Stimulated activated CD4-positive, alpha-beta T cell treated with anti-CD3 and anti-CD28 coated beads, Interleukin-4, amount 100 ng/mL, for 48 hours (primary cell): ENCODE data around the gene FOXA2.

Source experiments
- DNase-seq, 2 donors: peaks; one replicate each; pipeline ENCODE4 v3.0.0-alpha.2; 2020; ENCODE audit warnings: low read depth in 2 of 2

Gene FOXA2

DNA sequence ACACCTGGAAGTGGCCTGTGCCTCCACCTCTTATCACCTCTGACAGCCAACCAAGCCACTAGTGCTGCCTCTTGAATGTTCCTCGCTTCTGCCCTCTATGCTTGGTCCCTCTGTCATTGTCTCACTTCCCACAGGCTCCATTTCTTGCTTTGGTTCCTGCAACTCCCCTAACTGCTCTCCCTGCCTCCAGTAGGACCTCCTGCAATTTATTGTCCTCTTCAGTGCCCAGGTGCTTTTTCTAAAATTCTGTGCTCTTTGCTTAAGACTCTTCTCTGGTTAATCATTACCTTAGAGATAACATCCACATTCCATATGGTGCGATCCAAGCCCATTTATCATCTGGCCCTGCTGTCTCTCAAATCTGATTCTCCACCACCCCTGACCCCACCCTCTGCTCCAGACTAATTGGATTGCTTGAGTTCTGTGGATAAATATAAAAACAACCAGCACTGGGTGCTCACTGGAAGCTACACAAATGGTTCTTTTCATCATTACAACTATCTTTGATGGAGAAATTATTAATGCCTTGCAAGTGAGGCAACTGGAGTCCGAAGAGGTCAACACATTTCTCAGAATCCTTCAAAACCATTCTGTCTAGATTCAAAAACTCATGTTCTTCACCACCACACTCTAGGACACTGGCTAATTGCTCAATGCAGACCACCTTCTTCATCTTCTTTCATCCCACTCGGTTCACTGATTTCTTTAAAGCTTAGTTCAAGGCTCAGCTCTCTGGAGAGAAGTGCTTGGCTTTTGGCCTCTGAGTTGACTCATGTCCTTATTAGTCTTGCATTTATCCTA lies 47.2 kb downstream of the FOXA2 start:
- DNase-seq, result no peak

DNA sequence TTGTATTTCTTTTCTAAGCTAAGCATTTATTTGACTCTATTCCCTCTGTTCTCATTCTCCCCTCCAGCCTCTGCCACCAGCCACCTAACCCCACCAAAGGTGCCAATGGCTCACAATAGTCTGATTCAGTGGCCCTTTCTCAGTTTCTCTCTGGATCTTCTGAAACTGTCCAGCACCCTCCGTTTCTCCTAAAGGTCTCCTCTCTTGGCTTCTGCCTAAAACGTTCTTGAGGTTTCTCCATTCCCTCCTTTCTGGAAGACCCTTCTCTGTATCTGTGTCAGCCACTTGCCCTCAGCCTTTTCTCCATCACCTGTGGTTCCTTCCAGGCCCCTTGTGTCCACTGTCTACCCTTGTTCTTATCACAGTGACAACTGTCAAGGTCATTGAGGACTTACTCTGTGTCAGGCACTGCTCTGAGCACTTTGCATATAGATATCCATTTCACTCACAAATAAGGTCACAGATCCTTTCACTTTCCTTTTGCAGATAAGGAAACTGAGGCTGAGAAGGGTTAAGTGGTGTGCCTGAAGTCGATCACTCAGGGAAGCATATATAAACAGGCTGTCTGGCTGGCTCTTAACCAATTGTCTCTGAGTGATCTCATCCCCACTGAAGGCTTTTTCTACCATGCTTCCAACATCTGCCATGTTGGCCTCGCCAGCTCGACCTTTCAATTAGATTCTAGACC lies 48.1 kb downstream of the FOXA2 start:
- no peak for DNase-seq

DNA sequence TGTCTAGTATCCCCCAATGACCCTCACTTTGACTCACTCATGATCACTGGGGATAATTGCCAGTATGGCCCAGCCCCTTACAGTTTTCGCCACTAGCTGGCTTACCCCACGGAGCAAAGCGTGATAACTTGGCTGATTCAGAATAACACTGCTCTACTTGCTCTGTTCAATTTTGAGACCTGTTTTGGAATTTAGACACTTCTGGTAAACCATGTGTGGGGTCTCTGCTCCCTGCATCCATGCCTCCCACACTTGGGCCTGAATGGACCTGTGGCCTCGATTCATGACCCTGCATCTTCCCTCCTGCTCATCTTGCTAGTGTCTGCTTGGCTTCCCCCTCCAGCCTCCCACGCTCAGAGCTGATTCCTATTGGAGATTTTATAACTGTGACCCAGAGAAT lies 48.9 kb downstream of the FOXA2 start:
- no peak for DNase-seq

DNA sequence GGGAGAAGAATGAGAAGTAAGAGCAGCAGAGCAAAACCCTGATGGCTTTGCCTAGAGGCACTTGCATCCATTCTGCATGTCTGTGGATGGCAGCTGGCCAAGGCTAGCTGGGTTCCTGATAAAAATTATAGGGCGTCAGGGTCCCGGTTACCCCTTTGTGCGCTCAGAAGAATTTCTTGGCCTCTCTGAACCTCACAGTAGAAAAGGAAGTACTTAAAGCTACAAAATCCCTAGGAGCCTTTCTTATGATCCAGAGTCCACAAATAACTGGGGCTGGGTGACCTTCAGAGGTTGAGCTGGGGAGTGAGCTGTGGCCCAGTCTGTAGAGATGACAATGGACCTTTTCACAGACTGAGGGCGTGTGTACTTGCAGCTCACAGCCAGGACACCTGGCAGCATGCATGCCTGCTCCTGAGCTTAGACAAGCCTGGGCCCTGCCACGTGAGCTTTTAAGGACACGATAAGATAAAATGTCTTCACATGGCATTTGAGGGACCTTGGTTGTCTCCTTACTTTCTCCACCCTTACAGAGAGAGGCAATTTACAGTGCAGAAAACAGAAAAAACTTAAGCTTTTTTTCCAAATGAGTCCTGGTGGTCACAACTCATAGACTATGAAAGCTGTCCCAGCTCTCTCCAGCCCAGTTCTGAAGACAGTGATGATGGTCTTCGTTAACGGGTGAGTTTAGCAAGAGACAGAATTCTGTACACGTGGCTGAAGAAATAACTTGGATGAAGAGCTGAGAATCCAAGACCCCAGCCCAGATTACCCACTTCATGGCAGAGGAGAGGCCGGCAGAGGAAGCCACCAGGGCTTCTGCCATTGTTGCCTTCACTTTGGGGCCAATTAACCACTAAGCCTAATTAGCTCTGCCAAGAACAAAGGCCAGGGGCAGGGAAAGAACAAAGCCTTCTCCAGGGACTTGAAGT lies 50.3 kb downstream of the FOXA2 start:
- no peak for DNase-seq

DNA sequence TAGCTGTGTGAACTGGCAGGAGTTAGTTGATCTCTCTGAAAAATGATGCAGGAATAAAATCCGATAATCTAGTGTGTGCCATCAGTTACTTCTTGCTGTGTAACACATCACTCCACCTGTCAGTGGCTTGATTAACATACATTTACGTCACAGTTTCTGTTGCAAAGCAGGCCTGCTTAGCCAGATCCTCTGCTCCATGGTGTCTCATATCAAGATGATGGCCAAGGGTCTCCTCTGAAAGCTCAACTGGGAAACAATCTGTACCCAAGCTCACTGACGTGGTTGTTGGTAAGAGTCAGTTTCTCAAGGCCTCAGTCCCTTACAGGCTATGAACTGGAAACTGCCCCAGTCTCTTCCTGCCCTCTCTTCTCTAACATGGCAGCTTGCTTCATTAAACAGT lies 51.8 kb downstream of the FOXA2 start:
- DNase-seq, result no peak

DNA sequence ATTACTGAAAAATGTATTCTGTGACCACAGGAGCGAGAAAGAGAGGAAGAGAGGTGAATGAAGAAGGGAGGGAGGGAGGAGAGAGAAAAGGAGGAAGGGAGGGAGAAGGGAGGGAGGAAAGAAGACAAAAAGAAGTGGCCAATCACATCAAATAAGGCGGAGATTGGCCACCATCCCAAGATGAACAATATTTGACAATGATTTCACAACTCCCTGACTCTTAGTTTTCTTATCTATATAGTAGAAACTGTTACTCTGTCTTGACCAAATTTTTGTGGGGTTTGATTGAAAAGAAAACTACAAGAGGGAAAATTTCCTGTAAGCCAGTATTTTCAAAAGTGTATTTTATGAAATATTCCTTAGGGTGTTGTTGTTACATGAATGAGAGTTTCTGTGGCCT lies 52.6 kb downstream of the FOXA2 start:
- no peak for DNase-seq

DNA sequence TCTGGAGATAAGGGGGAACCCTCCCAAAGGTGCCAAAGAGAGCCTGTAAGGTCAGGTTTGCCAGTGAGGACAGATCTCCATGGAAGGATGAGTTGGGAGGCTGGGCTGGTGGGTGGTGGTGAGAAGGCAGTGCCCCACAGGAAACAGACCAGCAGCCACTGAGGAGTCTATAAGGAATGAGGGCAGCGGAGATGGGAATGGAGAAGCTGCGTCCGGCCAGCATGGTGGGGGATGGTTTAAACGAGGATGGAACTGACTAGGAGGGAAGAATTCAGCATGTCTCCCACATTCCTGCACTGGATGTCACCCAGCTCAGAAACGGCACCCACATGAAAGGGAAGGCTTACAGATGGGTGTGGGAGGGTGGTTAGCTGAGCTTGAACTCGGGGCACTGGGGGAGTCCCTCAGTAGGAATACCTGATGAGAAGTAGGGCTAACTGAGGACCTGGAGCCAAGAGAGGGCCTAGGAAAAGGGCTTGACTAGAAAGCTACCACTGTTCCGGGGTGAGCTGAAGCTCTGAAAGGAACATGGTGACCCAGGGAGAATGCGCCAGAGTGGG lies 53.2 kb downstream of the FOXA2 start:
- no peak for DNase-seq
